Measurements from ENCODE around the gene FSTL5. TPM values are rescaled to one million over a fixed set of nuclear protein-coding genes. Genes with fewer than 3 reads are reported as not detected.

FSTL5 gene
- total RNA-seq, 3 donors from 2014 or later (not counting 1 experiment from before 2014, with no cell fraction given): not detected

DNA sequence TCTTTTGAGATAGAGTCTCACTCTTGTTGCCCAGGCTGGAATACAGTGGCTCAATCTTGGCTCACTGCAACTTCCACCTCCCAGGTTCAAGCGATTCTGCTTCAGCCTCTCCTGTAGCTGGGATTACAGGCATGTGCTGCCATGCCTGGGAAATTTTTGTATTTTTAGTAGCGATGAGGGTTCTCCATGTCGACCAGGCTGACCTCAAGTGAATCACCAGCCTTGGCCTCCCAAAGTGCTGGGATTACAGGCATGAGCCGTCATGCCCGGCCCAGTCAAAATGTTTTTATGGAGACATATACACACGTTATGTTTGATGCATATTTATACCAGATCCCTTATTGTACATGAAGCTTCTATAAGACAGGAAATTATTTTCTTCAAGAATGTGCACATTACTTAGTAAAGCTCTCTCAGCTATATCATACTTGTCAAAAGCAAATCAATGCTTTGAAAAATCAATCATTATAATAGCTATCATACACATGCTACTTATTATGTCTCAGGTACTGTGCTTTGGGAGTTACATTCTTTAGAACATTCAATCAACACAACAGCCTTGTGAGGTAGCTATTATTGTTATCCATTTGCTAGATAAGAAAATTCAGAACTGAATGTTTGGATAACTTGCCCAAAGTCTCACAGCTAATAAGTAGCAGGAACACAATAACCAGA, 269.2 kb downstream of the FSTL5 start:
- H3K36me3 Mint-ChIP-seq: no peaks in the 10 kb centered on the region
- no peak for DNase-seq
- peaks cover 4 to 8% of the 10 kb centered on the region in 2 donors for H3K9me3 Mint-ChIP-seq
- H3K27ac ChIP-seq (ENCODE audit: low read length): no peak overlapping the region
- H3K4me3 ChIP-seq (ENCODE audit: low read length): no peak overlapping the region
- no peaks in the 10 kb centered on the region for H3K27me3 ChIP-seq (ENCODE audit: control insufficient read depth, insufficient read depth, low read length)
- ATAC-seq: no peak
- intact Hi-C loops (cut with micrococcal nuclease): no loop called here
- no peak overlapping the region for H3K27ac Mint-ChIP-seq
- H3K9me3 ChIP-seq (ENCODE audit: control insufficient read depth, insufficient read depth, low read length): peaks cover 4% of the 10 kb centered on the region
- TF ChIP-seq, protein P1, sequence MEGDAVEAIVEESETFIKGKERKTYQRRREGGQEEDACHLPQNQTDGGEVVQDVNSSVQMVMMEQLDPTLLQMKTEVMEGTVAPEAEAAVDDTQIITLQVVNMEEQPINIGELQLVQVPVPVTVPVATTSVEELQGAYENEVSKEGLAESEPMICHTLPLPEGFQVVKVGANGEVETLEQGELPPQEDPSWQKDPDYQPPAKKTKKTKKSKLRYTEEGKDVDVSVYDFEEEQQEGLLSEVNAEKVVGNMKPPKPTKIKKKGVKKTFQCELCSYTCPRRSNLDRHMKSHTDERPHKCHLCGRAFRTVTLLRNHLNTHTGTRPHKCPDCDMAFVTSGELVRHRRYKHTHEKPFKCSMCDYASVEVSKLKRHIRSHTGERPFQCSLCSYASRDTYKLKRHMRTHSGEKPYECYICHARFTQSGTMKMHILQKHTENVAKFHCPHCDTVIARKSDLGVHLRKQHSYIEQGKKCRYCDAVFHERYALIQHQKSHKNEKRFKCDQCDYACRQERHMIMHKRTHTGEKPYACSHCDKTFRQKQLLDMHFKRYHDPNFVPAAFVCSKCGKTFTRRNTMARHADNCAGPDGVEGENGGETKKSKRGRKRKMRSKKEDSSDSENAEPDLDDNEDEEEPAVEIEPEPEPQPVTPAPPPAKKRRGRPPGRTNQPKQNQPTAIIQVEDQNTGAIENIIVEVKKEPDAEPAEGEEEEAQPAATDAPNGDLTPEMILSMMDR (IDR thresholded peaks at IDR 0.05): no peak
- H3K36me3 ChIP-seq (ENCODE audit: control insufficient read depth, insufficient read depth, low read length): no peaks in the 10 kb centered on the region
- no peaks in the 10 kb centered on the region for H3K27me3 Mint-ChIP-seq (ENCODE audit: low read depth in 2 of 2)
- 94% methylated on average over 6 of the region's 6 CpGs for WGBS (ENCODE audit: insufficient coverage)
- H3K4me1 Mint-ChIP-seq: no peaks in the 10 kb centered on the region
- H3K4me3 Mint-ChIP-seq: no peak overlapping the region
- no peaks in the 10 kb centered on the region for H3K4me1 ChIP-seq (ENCODE audit: control insufficient read depth, insufficient read depth, low read length)

- DNase-seq (no peak), ATAC-seq (no peak)
- H3K27me3 Mint-ChIP-seq (ENCODE audit: low read depth in 2 of 2): no peaks in the 10 kb centered on the region
- no peaks in the 10 kb centered on the region for H3K4me1 Mint-ChIP-seq
- no peak overlapping the region for H3K4me3 Mint-ChIP-seq
- no peaks in the 10 kb centered on the region for H3K36me3 Mint-ChIP-seq
- intact Hi-C loops (cut with micrococcal nuclease): no loop called here
- no peaks in the 10 kb centered on the region for H3K27me3 ChIP-seq (ENCODE audit: control insufficient read depth, insufficient read depth, low read length)
- TF ChIP-seq, protein P1 (IDR thresholded peaks at IDR 0.05): no peak
- H3K36me3 ChIP-seq (ENCODE audit: control insufficient read depth, insufficient read depth, low read length): no peaks in the 10 kb centered on the region
- peaks cover 3 to 6% of the 10 kb centered on the region in 2 donors for H3K9me3 Mint-ChIP-seq
- no peak overlapping the region for H3K27ac Mint-ChIP-seq
- peaks cover 4% of the 10 kb centered on the region for H3K9me3 ChIP-seq (ENCODE audit: control insufficient read depth, insufficient read depth, low read length)
- H3K4me1 ChIP-seq (ENCODE audit: control insufficient read depth, insufficient read depth, low read length): no peaks in the 10 kb centered on the region
- no peak overlapping the region for H3K27ac ChIP-seq (ENCODE audit: low read length)
- H3K4me3 ChIP-seq (ENCODE audit: low read length): no peak overlapping the region
- WGBS (ENCODE audit: insufficient coverage): 100% methylated on average over 1 of the region's 1 CpG
These were observed 269.8 kb downstream of the FSTL5 start for GRCh38 chr4:161894014-161894413.

DNA sequence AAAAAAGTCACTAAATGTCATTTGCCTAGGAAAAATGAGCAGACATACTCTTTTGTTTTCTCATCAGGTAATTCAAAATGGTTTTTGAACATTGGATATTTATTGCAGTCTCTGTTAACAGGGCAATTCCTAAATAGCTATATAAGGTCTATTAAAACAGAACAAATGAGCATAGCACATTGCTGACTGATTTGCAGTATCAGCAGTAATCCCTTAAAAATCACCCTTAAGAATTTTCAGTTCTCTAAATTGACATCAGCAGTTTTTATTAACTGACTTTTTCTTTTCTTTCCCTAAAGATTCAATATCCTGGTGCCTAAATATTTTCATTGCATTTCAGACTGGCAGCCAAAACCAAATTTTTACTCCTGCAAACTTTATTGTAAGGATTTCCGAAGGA, 270.2 kb downstream of the FSTL5 start:
- Mint-ChIP-seq H3K4me3 (no peak overlapping the region), H3K9me3 (peaks cover 0 to 3% of the 10 kb centered on the region in 2 donors), H3K27me3 (ENCODE audit: low read depth in 2 of 2) (no peaks in the 10 kb centered on the region), H3K4me1 (no peaks in the 10 kb centered on the region), H3K36me3 (no peaks in the 10 kb centered on the region), H3K27ac (no peak overlapping the region)
- Histone ChIP-seq H3K36me3 (ENCODE audit: control insufficient read depth, insufficient read depth, low read length) (no peaks in the 10 kb centered on the region), H3K27ac (ENCODE audit: low read length) (no peak overlapping the region), H3K9me3 (ENCODE audit: control insufficient read depth, insufficient read depth, low read length) (no peaks in the 10 kb centered on the region), H3K4me1 (ENCODE audit: control insufficient read depth, insufficient read depth, low read length) (no peaks in the 10 kb centered on the region), H3K4me3 (ENCODE audit: low read length) (no peak overlapping the region), H3K27me3 (ENCODE audit: control insufficient read depth, insufficient read depth, low read length) (no peaks in the 10 kb centered on the region)
- no peak for ATAC-seq
- TF ChIP-seq, protein P1 (IDR thresholded peaks at IDR 0.05): no peak
- intact Hi-C loops (cut with micrococcal nuclease): no loop called here
- 83% methylated on average over 1 of the region's 1 CpG for WGBS (ENCODE audit: insufficient coverage)
- DNase-seq: no peak

- TF ChIP-seq, protein P1 (IDR thresholded peaks at IDR 0.05): no peak
- no peak overlapping the region for H3K27ac Mint-ChIP-seq
- DNase-seq: no peak
These were observed 270.8 kb downstream of the FSTL5 start for GRCh38 chr4:161892951-161893350.

More at GRCh38 chr4:161892951-161893350, 270.8 kb downstream of the FSTL5 start:
- Histone ChIP-seq H3K9me3 (ENCODE audit: control insufficient read depth, insufficient read depth, low read length) (no peaks in the 10 kb centered on the region), H3K27ac (ENCODE audit: low read length) (no peak overlapping the region), H3K36me3 (ENCODE audit: control insufficient read depth, insufficient read depth, low read length) (no peaks in the 10 kb centered on the region), H3K4me1 (ENCODE audit: control insufficient read depth, insufficient read depth, low read length) (no peaks in the 10 kb centered on the region), H3K27me3 (ENCODE audit: control insufficient read depth, insufficient read depth, low read length) (no peaks in the 10 kb centered on the region), H3K4me3 (ENCODE audit: low read length) (no peak overlapping the region)
- ATAC-seq: no peak
- H3K36me3 Mint-ChIP-seq: no peaks in the 10 kb centered on the region
- intact Hi-C loops (cut with micrococcal nuclease): no loop called here
- H3K9me3 Mint-ChIP-seq: peaks cover 0 to 3% of the 10 kb centered on the region in 2 donors
- no peaks in the 10 kb centered on the region for H3K27me3 Mint-ChIP-seq (ENCODE audit: low read depth in 2 of 2)
- H3K4me3 Mint-ChIP-seq: no peak overlapping the region
- H3K4me1 Mint-ChIP-seq: no peaks in the 10 kb centered on the region
